ENCODE results near the gene DDX24. TPM values are rescaled to one million over a fixed set of nuclear protein-coding genes. Genes with fewer than 3 reads are reported as not detected.
A peak's percentile ranks its signal among the peaks of the same experiment; 100 is the strongest.

DDX24 gene
- total RNA-seq, 1 experiment from 2014 or later, result 174 TPM

DNA sequence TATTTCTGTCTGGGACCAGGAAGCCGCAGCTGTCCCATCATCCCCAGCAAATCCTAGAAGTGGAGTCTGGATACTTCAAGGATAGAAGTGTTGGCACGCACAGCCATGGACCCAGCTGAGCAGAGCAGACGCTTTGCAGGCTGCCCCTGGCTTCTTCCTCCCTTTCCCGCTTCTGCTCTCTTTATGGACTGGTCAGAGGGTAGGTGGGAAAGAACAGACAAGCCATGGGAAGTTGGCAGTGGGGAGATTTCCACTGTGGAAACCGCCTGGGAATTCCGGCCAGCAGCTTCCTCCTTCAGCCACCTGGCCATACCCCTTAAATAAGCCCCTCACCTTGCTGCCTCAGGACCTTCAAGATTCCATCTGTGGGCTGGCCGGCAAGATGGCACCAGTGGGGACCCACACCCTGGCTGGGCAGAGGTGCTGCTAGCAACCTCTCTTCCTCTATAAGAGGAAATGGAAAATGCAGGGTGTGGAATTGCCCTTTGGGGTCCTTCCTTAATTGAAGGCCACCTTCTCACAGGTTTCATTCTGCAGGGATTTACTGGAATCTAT, 34.2 kb downstream of the DDX24 start:
- POLR2A ChIA-PET, result no interaction called here
- no peak overlapping the region for H3K27ac Mint-ChIP-seq
- peaks cover 45% of the 10 kb centered on the region for H3K36me3 Mint-ChIP-seq

DNA sequence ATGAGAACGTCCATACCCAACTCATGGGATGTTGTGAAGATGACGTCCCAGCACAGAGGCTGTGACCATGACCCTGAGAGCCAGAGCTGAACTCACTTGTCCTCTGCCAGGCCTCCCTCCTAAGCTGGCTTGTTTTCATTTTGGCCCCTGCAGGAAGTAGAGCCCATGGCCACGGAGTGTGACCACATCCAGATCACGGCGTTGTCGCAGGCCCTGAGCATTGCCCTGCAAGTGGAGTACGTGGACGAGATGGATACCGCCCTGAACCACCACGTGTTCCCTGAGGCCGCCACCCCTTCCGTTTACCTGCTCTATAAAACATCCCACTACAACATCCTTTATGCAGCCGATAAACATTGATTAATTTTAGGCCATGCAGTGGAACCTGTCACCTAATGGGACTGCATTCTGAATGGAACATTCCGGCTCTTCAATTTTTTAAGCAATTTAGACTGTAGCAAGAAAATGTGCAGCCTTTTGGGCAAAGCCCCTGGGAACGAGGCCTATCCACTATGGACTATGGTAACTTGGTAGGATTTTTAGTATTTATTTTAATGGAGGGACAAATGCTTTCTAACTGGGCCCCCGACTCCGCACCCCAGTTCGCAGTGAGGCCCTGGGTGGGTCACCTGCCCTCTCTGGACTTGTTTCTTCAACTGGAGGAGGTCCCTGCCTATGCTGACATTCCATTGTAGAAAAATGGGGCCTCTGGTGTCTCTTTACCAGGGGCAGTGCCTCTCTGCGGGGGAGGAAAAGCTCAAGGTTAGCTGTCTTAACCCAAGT, 35.2 kb downstream of the DDX24 start:
- CTCF ChIA-PET, result interaction anchor here (1.8 to 2.0 kb wide), 2 partner anchors 9 to 91 kb away, joined by 6 to 13 read pairs; no protein-coding TSS in a partner anchor
- no peak for DNase-seq (ENCODE audit: low spot score)
- Mint-ChIP-seq H3K27me3 (ENCODE audit: low read depth) (no peaks in the 10 kb centered on the region), H3K4me1 (no peaks in the 10 kb centered on the region), H3K4me3 (no peak overlapping the region), H3K9me3 (no peaks in the 10 kb centered on the region), H3K27ac (0 out of 2 replicates have a peak overlapping the region, but pooled peaks have one; percentile 10), H3K36me3 (peaks cover 34% of the 10 kb centered on the region)
- no peak for ATAC-seq
- POLR2A ChIA-PET, result no interaction called here
- TF ChIP-seq ZBTB21 (CRISPR knock-in tag; IDR thresholded peaks at IDR 0.05; ENCODE audit: borderline replicate concordance) (no peak), KAT7 (CRISPR knock-in tag; IDR thresholded peaks at IDR 0.05; ENCODE audit: borderline replicate concordance) (no peak), ELF4 (CRISPR knock-in tag; IDR thresholded peaks at IDR 0.05; ENCODE audit: low read depth) (no peak), NFATC4 (CRISPR knock-in tag; IDR thresholded peaks at IDR 0.05) (no peak), IRF2 (CRISPR knock-in tag; IDR thresholded peaks at IDR 0.05; ENCODE audit: borderline replicate concordance, low read depth) (no peak), SOX15 (CRISPR knock-in tag; IDR thresholded peaks at IDR 0.05) (no peak), ZNF219 (CRISPR knock-in tag; IDR thresholded peaks at IDR 0.05; ENCODE audit: borderline replicate concordance) (no peak)
- TF ChIP-seq, protein P1, sequence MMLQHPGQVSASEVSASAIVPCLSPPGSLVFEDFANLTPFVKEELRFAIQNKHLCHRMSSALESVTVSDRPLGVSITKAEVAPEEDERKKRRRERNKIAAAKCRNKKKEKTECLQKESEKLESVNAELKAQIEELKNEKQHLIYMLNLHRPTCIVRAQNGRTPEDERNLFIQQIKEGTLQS (CRISPR knock-in tag; conservative IDR thresholded peaks at IDR 0.05), result no peak
- TF ChIP-seq, protein P2, sequence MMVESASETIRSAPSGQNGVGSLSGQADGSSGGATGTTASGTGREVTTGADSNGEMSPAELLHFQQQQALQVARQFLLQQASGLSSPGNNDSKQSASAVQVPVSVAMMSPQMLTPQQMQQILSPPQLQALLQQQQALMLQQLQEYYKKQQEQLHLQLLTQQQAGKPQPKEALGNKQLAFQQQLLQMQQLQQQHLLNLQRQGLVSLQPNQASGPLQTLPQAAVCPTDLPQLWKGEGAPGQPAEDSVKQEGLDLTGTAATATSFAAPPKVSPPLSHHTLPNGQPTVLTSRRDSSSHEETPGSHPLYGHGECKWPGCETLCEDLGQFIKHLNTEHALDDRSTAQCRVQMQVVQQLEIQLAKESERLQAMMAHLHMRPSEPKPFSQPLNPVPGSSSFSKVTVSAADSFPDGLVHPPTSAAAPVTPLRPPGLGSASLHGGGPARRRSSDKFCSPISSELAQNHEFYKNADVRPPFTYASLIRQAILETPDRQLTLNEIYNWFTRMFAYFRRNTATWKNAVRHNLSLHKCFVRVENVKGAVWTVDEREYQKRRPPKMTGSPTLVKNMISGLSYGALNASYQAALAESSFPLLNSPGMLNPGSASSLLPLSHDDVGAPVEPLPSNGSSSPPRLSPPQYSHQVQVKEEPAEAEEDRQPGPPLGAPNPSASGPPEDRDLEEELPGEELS (CRISPR knock-in tag; IDR thresholded peaks at IDR 0.05), result no peak
- TF ChIP-seq, protein P3, sequence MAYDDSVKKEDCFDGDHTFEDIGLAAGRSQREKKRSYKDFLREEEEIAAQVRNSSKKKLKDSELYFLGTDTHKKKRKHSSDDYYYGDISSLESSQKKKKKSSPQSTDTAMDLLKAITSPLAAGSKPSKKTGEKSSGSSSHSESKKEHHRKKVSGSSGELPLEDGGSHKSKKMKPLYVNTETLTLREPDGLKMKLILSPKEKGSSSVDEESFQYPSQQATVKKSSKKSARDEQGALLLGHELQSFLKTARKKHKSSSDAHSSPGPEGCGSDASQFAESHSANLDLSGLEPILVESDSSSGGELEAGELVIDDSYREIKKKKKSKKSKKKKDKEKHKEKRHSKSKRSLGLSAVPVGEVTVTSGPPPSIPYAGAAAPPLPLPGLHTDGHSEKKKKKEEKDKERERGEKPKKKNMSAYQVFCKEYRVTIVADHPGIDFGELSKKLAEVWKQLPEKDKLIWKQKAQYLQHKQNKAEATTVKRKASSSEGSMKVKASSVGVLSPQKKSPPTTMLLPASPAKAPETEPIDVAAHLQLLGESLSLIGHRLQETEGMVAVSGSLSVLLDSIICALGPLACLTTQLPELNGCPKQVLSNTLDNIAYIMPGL (CRISPR knock-in tag; IDR thresholded peaks at IDR 0.05), result no peak

More for the DNA sequence above, 34.2 kb downstream of the DDX24 start:
- no peaks in the 10 kb centered on the region for H3K27me3 Mint-ChIP-seq (ENCODE audit: low read depth)
- H3K9me3 Mint-ChIP-seq, result no peaks in the 10 kb centered on the region
- TF ChIP-seq, protein P4, sequence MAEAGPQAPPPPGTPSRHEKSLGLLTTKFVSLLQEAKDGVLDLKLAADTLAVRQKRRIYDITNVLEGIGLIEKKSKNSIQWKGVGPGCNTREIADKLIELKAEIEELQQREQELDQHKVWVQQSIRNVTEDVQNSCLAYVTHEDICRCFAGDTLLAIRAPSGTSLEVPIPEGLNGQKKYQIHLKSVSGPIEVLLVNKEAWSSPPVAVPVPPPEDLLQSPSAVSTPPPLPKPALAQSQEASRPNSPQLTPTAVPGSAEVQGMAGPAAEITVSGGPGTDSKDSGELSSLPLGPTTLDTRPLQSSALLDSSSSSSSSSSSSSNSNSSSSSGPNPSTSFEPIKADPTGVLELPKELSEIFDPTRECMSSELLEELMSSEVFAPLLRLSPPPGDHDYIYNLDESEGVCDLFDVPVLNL (CRISPR knock-in tag; IDR thresholded peaks at IDR 0.05; ENCODE audit: borderline replicate concordance, low read depth), result no peak
- TF ChIP-seq, protein P5, sequence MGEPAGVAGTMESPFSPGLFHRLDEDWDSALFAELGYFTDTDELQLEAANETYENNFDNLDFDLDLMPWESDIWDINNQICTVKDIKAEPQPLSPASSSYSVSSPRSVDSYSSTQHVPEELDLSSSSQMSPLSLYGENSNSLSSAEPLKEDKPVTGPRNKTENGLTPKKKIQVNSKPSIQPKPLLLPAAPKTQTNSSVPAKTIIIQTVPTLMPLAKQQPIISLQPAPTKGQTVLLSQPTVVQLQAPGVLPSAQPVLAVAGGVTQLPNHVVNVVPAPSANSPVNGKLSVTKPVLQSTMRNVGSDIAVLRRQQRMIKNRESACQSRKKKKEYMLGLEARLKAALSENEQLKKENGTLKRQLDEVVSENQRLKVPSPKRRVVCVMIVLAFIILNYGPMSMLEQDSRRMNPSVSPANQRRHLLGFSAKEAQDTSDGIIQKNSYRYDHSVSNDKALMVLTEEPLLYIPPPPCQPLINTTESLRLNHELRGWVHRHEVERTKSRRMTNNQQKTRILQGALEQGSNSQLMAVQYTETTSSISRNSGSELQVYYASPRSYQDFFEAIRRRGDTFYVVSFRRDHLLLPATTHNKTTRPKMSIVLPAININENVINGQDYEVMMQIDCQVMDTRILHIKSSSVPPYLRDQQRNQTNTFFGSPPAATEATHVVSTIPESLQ (CRISPR knock-in tag; IDR thresholded peaks at IDR 0.05), result no peak
- TF ChIP-seq, protein P6, sequence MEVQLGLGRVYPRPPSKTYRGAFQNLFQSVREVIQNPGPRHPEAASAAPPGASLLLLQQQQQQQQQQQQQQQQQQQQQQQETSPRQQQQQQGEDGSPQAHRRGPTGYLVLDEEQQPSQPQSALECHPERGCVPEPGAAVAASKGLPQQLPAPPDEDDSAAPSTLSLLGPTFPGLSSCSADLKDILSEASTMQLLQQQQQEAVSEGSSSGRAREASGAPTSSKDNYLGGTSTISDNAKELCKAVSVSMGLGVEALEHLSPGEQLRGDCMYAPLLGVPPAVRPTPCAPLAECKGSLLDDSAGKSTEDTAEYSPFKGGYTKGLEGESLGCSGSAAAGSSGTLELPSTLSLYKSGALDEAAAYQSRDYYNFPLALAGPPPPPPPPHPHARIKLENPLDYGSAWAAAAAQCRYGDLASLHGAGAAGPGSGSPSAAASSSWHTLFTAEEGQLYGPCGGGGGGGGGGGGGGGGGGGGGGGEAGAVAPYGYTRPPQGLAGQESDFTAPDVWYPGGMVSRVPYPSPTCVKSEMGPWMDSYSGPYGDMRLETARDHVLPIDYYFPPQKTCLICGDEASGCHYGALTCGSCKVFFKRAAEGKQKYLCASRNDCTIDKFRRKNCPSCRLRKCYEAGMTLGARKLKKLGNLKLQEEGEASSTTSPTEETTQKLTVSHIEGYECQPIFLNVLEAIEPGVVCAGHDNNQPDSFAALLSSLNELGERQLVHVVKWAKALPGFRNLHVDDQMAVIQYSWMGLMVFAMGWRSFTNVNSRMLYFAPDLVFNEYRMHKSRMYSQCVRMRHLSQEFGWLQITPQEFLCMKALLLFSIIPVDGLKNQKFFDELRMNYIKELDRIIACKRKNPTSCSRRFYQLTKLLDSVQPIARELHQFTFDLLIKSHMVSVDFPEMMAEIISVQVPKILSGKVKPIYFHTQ (CRISPR knock-in tag; IDR thresholded peaks at IDR 0.05), result no peak
- TF ChIP-seq ZNF671 (CRISPR knock-in tag; IDR thresholded peaks at IDR 0.05) (no peak), GABPB1 (CRISPR knock-in tag; IDR thresholded peaks at IDR 0.05) (no peak), FOXK1 (CRISPR knock-in tag; IDR thresholded peaks at IDR 0.05) (no peak), MYBL2 (CRISPR knock-in tag; IDR thresholded peaks at IDR 0.05) (no peak), RORB (CRISPR knock-in tag; IDR thresholded peaks at IDR 0.05) (no peak)
- TF ChIP-seq, protein P7, sequence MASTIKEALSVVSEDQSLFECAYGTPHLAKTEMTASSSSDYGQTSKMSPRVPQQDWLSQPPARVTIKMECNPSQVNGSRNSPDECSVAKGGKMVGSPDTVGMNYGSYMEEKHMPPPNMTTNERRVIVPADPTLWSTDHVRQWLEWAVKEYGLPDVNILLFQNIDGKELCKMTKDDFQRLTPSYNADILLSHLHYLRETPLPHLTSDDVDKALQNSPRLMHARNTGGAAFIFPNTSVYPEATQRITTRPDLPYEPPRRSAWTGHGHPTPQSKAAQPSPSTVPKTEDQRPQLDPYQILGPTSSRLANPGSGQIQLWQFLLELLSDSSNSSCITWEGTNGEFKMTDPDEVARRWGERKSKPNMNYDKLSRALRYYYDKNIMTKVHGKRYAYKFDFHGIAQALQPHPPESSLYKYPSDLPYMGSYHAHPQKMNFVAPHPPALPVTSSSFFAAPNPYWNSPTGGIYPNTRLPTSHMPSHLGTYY (CRISPR knock-in tag; IDR thresholded peaks at IDR 0.05), result no peak
- TF ChIP-seq, protein P8, sequence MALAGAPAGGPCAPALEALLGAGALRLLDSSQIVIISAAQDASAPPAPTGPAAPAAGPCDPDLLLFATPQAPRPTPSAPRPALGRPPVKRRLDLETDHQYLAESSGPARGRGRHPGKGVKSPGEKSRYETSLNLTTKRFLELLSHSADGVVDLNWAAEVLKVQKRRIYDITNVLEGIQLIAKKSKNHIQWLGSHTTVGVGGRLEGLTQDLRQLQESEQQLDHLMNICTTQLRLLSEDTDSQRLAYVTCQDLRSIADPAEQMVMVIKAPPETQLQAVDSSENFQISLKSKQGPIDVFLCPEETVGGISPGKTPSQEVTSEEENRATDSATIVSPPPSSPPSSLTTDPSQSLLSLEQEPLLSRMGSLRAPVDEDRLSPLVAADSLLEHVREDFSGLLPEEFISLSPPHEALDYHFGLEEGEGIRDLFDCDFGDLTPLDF (CRISPR knock-in tag; IDR thresholded peaks at IDR 0.05), result no peak
- no peak overlapping the region for H3K4me3 Mint-ChIP-seq
- CTCF ChIA-PET, result interaction anchor here (1.8 to 2.0 kb wide), 2 partner anchors 10 to 90 kb away, joined by 6 to 13 read pairs; no protein-coding TSS in a partner anchor
- no peak for ATAC-seq
- no peak for DNase-seq (ENCODE audit: low spot score)
- no peaks in the 10 kb centered on the region; the same call in 1 of the 2 replicates for H3K4me1 Mint-ChIP-seq

Measured in WTC11 (cell line).